OCI-LY3 (cell line): ENCODE measurements around the gene IL10.

Experiments
- EZH2phosphoT487 ChIP-seq: fragments of 200-600 bp; shearing (Covaris generic); IDR thresholded peaks from 2 replicates; pipeline ENCODE4 v1.6.1; 2018; ENCODE audit warnings: antibody characterized with exemption, mixed run types, low read depth
- TF ChIP-seq, protein P1 (sequence below): fragments of 200-600, 300-600 bp; sonication (generic); IDR thresholded peaks from 2 replicates; pipeline ENCODE4 v1.5.1; 2014; ENCODE audit warnings: antibody characterized with exemption, low read length, low read depth

DNA sequence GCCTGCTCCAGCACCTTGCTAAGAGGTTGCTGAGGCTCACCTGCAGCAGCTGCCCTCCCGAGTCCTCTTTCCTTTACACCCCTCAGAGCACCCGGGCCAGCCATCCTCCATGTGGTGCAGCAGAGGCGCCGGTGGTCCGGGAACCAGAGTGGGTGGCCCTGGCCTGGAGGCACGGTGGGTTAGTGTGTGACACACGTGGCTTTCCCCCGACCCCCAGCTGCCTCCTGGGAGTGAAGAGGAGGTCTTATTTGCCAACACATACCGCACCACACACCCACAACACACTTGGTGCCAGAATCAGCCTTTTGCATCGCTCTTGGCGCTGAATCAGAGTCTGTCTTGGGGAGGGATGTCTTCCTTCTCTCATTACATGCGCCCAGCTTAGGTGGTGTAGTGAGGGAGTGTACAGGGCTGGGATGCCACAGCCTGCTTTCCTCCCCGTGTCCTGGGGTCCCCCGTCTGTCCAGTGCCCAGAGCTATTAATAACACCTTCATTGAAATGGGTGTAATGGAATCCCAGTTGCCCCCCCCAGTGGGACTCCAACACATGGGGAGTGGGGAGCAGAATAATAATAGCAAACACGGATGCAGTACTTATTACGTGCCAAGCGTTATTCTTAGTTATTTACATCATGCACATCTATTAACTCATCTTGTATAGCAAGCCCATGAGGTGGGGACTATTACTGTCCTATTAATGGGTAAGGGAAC is 49.4 kb downstream of the IL10 start:
- TF ChIP-seq, protein P1, sequence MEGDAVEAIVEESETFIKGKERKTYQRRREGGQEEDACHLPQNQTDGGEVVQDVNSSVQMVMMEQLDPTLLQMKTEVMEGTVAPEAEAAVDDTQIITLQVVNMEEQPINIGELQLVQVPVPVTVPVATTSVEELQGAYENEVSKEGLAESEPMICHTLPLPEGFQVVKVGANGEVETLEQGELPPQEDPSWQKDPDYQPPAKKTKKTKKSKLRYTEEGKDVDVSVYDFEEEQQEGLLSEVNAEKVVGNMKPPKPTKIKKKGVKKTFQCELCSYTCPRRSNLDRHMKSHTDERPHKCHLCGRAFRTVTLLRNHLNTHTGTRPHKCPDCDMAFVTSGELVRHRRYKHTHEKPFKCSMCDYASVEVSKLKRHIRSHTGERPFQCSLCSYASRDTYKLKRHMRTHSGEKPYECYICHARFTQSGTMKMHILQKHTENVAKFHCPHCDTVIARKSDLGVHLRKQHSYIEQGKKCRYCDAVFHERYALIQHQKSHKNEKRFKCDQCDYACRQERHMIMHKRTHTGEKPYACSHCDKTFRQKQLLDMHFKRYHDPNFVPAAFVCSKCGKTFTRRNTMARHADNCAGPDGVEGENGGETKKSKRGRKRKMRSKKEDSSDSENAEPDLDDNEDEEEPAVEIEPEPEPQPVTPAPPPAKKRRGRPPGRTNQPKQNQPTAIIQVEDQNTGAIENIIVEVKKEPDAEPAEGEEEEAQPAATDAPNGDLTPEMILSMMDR = no peak
- no peak for TF ChIP-seq EZH2phosphoT487
